ENCODE results near the gene NPPC.
A peak's percentile ranks its signal among the peaks of the same experiment; 100 is the strongest.
"Not testable (repeated sequence)": the region's sequence is repeated elsewhere in the genome, so short reads cannot be mapped to it uniquely, and the experiment has no call there.

The NPPC gene

GRCh38 chr2:231926180-231926741 is at the start of gene NPPC:
Gene NPPC (minus strand): TSS chr2:231926396. CDS start chr2:231926249, 147 bp downstream.
- DNase-seq (ENCODE audit: low read depth in 2 of 2), result no peak

GRCh38 chr2:231975001-231975400 is 48.8 kb upstream of the NPPC start:
- no peak for DNase-seq (ENCODE audit: low read depth in 2 of 2)

GRCh38 chr2:231970461-231970860 is 44.3 kb upstream of the NPPC start:
- no peak for DNase-seq (ENCODE audit: low read depth in 2 of 2)

DNA sequence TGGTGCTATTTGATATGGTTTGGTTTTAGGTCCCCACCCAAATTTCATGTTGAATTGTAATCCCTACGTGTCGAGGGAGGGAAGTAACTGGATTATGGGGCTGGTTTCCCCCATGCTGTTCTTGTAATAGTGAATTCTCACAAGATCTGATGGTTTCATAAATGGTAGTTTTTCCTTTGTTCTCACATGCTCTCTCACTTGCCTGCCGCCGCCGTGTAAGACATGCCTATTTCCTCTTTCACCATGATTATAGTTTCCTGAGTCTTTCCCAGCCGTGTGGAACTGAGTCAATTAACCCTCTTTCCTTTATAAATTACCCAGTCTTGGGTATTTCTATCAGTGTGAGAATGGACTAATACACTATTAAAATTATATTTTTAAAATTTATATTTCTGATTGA is 42.6 kb upstream of the NPPC start:
- DNase-seq (ENCODE audit: low read depth in 2 of 2), result no peak

- DNase-seq (ENCODE audit: low read depth in 2 of 2), result no peak
Observed at GRCh38 chr2:231966886-231967285, 40.7 kb upstream of the NPPC start.

DNA sequence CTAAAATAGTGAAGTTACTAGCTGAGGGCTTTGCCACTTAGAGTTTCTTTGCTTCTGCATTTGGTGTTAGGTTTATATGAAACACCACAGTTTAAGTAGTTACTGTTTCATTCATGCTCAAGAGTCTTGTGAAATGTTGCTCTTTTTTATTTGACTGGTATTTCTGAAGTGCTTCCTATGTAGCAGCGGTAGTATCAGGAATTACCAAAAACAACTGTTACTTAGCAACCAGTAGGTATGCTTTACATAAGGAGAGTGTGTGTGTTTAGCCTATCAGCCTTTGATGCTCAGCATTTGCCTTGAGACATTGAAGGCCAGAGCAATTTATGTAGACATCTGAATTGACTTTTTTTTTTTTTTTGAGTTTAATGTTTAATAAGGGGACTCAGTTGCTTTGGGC is 38.9 kb upstream of the NPPC start:
- no peak for DNase-seq (ENCODE audit: low read depth in 2 of 2)

DNA sequence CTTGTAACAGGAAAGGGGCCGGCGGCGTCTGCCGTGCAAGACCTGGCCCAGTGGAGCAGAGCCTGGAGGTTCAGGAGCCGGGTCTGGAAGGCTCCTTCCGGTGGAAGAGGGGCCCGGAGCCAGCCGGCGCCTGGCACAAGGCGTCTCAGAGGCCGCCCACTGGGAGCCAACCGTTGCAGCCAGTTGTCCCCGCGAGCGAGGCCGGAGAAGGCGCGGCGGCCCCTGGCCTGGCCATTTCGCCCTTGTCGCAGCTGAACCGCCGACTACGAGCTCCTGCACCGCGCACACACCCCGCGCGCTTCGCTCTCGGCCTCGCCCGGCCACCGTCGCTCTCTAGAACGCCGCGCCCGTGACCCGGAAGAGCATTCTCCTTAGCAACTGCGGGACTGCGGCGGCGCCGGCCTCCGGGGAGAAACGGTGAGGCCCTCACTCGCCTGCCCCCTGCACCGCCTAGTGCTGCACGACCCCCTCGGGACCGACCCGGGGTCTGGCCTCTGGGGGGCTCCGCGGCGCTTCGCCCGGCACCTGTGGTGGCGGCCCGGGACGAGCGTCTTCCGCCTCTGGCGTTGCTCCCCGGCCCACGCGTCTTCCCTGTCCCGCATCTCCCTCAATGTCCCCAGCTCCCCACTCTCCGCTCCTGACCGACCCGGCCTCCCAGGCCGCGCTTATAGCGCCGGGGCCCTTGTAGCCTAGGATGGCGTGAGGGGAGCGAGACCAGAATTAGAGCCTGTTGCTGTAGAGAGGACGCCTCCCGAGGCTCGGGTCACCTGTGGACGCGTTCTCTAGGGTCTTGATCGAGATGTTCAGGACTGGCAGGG is 35.4 kb upstream of the NPPC start, which contains the start of gene DIS3L2:
DIS3L2 (plus strand) TSS at position 365 of the 818 bp plus-strand sequence. CDS start 53,215 bp downstream, outside the sequence.
- peak; percentile 42 to 53 for DNase-seq (ENCODE audit: low read depth in 2 of 2)

- no peak for DNase-seq (ENCODE audit: low read depth in 2 of 2)
Observed at GRCh38 chr2:231960810-231961348, 34.7 kb upstream of the NPPC start.

GRCh38 chr2:231957913-231958763 is 31.9 kb upstream of the NPPC start:
- DNase-seq (ENCODE audit: low read depth in 2 of 2), result no peak

GRCh38 chr2:231955758-231956472 is 29.7 kb upstream of the NPPC start:
- DNase-seq (ENCODE audit: low read depth in 2 of 2), result no peak

DNA sequence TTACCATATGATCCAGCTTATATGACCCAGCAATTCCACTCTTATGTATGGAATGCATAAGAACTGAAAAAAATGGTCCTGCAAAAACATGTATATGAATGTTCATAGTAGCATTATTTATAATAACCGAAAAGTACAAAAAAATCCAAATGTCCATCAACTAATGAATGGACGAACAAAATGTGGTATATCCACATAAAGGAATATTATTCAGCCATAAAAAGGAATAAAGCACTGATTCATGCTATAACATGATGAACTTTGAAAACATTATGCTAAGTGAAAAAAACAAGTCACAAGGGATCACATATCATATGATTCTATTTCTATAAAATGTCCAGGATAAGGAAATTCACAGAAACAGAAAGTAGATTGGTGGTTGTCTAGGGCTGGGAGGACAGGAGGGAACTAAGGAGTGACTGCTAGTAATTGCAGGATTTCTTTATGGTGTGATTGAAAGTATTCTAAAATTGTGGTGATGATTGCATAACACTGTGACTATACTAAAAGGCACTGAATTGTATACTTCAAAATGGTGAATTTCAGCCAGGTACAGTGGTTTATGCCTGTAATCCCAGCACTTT is 25.3 kb upstream of the NPPC start:
- no peak for DNase-seq (ENCODE audit: low read depth in 2 of 2)

DNA sequence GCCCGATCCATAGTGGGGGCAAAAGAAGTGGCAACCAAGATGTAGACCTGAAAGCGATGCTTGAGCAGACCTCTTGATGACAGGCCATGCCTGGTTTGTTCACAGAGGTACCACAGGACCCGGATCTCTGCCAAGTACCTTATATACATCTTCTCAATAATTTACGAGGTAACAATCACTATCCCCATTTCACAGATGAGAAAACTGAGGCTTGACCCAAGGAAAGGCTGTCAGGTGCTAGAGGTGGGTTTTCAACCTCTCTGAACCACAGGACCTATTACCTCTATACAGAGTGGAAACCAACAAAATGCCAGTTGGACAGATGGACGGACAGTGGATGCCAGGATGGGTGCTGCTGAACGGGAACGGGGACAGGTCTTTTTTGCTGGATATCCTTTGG is 21.5 kb upstream of the NPPC start:
- DNase-seq (ENCODE audit: low read depth in 2 of 2), result no peak

GRCh38 chr2:231947112-231947511 is 20.9 kb upstream of the NPPC start:
- DNase-seq (ENCODE audit: low read depth in 2 of 2), result not testable (repeated sequence)

DNA sequence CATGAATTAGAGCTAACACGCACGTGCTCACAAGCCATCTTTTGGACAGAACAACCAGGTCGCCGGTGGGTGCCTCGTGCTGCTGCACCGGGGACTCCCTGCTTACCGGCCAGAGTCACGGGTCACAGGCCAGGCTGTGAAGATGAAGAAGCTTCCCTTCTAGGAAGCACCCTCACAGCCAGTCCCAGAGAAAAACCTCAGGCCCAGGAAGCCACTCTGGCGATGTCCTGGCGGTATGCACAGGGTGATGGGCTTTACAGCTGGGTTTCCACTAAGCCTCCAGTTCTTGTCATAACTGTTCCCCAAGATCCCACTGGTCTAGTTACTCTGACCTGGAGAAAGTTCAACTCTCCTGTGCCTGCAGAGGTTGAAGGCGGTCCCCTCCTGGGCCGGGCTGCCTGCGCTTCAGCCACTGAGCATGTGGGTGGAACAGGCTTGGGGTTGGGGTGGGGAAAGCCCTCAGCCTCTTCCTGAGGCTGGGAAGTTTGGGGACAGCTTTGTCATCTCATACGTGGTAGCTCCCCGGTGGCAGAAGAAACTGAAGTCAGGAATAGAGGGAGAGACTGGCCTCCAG is 20.1 kb upstream of the NPPC start:
- no peak for DNase-seq (ENCODE audit: low read depth in 2 of 2)

GRCh38 chr2:231942180-231942579 is 16.0 kb upstream of the NPPC start:
- DNase-seq (ENCODE audit: low read depth in 2 of 2), result no peak

- no peak for DNase-seq (ENCODE audit: low read depth in 2 of 2)
Observed at GRCh38 chr2:231941673-231942072, 15.5 kb upstream of the NPPC start.

GRCh38 chr2:231940795-231941194 is 14.6 kb upstream of the NPPC start:
- DNase-seq (ENCODE audit: low read depth in 2 of 2), result no peak

- DNase-seq (ENCODE audit: low read depth in 2 of 2), result no peak
Observed at GRCh38 chr2:231939022-231939421, 12.8 kb upstream of the NPPC start.

DNA sequence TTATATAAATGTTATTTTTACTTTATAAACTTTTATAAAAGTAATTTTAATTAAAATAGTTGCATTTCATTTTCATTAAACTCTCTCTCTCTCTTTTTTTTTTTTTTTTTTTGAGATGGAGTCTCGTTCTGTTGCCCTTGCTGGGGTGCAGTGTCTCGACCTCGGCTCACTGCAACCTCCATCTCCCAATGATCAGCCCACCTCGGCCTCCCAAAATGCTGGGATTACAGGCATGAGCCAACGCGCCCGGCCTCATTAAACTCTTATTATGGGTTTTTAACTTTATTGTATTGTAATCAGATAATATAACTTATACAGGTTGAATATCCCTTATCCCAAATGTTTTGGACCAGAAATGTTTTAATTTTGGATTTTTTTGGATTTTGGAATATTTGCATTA is 10.9 kb upstream of the NPPC start:
- DNase-seq (ENCODE audit: low read depth in 2 of 2), result no peak

DNA sequence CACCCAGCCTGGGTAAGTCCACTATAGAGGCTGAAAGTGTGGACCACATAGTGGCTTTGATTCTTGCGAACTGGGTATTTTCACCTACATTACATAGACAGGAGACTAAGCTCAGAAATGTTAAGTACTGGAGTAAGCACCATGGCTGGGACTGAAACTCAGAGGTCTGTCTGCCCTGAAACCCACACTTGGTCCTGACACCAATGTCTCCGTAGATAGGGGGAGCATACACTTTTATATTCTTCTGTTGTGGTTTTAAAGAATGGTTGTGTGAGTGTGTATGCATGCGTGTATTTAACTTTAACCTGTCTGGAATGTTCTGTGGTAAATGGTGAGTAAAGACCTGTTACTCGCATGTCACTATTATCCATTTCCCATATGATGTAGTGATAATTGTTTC is 10.3 kb upstream of the NPPC start:
- DNase-seq (ENCODE audit: low read depth in 2 of 2), result no peak

GRCh38 chr2:231935815-231936214 is 9.6 kb upstream of the NPPC start:
- DNase-seq (ENCODE audit: low read depth in 2 of 2), result no peak

Data from fibroblast of skin of left biceps (primary cell).